ENCODE results near the gene CLIC1. TPM values are rescaled to one million over a fixed set of nuclear protein-coding genes. Genes with fewer than 3 reads are reported as not detected.
A peak's percentile ranks its signal among the peaks of the same experiment; 100 is the strongest.

The CLIC1 gene
- total and polyA plus RNA-seq, 2 experiments from 2014 or later: 576 to 784 TPM

DNA sequence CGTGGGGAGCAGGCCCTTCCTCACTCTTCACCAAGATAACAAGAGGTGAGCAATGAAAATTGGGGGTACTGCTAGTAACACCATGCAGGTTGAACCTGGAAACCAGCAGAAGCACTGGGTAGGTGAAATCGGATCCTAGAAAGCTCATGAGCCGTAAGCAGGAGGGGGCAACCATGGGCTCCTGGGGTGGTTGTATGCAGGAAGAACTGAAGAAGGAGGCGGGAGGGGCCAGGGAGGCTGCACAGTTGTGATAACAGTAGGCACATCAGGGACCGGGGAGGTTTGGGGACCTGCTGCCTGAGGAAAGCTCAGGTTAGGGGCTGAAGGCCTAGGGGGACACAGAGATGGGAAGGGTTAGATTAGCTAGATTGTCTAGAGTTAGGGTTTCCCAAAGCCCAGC is 49.8 kb downstream of the CLIC1 start:
- TF ChIP-seq EZH2 (IDR thresholded peaks at IDR 0.05; ENCODE audit: insufficient read depth, poor library complexity, severe bottlenecking): no peak
- TF ChIP-seq EZH2phosphoT487 (IDR thresholded peaks at IDR 0.05; ENCODE audit: insufficient read depth, low read depth): no peak
- H3K36me3 ChIP-seq (ENCODE audit: low read depth): peaks cover 4% of the 10 kb centered on the region; the same call in 1 of the 2 replicates
- no peak overlapping the region for H3K9ac ChIP-seq
- no peak overlapping the region for H3K27ac ChIP-seq
- H3K9me2 ChIP-seq (ENCODE audit: insufficient read depth): no peaks in the 10 kb centered on the region
- DNase-seq: no peak
- no peaks in the 10 kb centered on the region for H3K79me2 ChIP-seq (ENCODE audit: insufficient read depth)
- no peak overlapping the region for H3K4me2 ChIP-seq (ENCODE audit: unreplicated experiment)
- H3K4me3 ChIP-seq: no peak overlapping the region
- no peaks in the 10 kb centered on the region for H3K9me3 ChIP-seq (ENCODE audit: low read depth)
- peaks cover 4% of the 10 kb centered on the region; the same call in 1 of the 2 replicates for H3K4me1 ChIP-seq (ENCODE audit: insufficient read depth)
- 76 to 84% methylated on average over 5 of the region's 5 CpGs for WGBS, 2 experiments (ENCODE audit: low coverage in 1 of 2, low lambda C conversion rate in 2 of 2, missing lambda C conversion rate in 2 of 2)
- peaks cover 7% of the 10 kb centered on the region; the same call in 1 of the 2 replicates for H3F3A ChIP-seq (ENCODE audit: insufficient read depth)
- in situ Hi-C loops (cut with MboI): no loop called here
- H2AFZ ChIP-seq: no peak overlapping the region
- no peaks in the 10 kb centered on the region for H4K20me1 ChIP-seq (ENCODE audit: insufficient read depth)
- H3K27me3 ChIP-seq (replicated peaks; ENCODE audit: insufficient read depth): no peaks in the 10 kb centered on the region

DNA sequence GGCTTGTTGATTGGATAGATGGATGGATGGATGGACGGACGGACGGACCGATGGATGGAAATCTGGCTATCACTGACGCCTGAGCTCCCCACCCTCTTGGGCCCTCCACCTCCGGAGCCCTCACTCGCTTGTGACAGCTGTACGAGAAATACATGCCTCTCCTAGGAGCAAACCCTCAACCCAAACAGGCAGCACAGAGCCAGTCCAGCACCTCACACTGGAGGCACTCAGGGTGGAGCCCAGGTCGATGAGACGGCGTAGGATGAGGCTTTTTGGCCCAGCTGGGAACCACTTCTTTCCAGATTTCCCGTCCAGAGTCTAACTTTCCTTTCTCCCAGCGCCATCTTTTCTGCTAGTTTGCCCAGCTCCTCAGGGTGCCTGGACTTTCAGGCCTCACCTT is 52.7 kb downstream of the CLIC1 start:
- no peaks in the 10 kb centered on the region for H3K9me3 ChIP-seq (ENCODE audit: low read depth)
- H3K4me1 ChIP-seq (ENCODE audit: insufficient read depth): peaks cover 9% of the 10 kb centered on the region; the same call in 1 of the 2 replicates
- H3K4me2 ChIP-seq (ENCODE audit: unreplicated experiment): no peak overlapping the region
- H3K79me2 ChIP-seq (ENCODE audit: insufficient read depth): no peaks in the 10 kb centered on the region
- TF ChIP-seq EZH2 (IDR thresholded peaks at IDR 0.05; ENCODE audit: insufficient read depth, poor library complexity, severe bottlenecking) (no peak), EZH2phosphoT487 (IDR thresholded peaks at IDR 0.05; ENCODE audit: insufficient read depth, low read depth) (no peak)
- in situ Hi-C loops (cut with MboI): no loop called here
- H3K36me3 ChIP-seq (ENCODE audit: low read depth): peaks cover 4% of the 10 kb centered on the region; the same call in 1 of the 2 replicates
- H3K4me3 ChIP-seq: no peak overlapping the region
- H3K9me2 ChIP-seq (ENCODE audit: insufficient read depth): no peaks in the 10 kb centered on the region
- H2AFZ ChIP-seq: no peak overlapping the region
- H3K9ac ChIP-seq: no peak overlapping the region
- no peak overlapping the region for H3K27ac ChIP-seq
- H3F3A ChIP-seq (ENCODE audit: insufficient read depth): peaks cover 14% of the 10 kb centered on the region; the same call in 1 of the 2 replicates
- no peaks in the 10 kb centered on the region for H4K20me1 ChIP-seq (ENCODE audit: insufficient read depth)
- 94 to 95% methylated on average over 9 to 13 of the region's 13 CpGs for WGBS, 2 experiments (ENCODE audit: low coverage in 1 of 2, low lambda C conversion rate in 2 of 2, missing lambda C conversion rate in 2 of 2)
- no peaks in the 10 kb centered on the region for H3K27me3 ChIP-seq (replicated peaks; ENCODE audit: insufficient read depth)
- DNase-seq: no peak

DNA sequence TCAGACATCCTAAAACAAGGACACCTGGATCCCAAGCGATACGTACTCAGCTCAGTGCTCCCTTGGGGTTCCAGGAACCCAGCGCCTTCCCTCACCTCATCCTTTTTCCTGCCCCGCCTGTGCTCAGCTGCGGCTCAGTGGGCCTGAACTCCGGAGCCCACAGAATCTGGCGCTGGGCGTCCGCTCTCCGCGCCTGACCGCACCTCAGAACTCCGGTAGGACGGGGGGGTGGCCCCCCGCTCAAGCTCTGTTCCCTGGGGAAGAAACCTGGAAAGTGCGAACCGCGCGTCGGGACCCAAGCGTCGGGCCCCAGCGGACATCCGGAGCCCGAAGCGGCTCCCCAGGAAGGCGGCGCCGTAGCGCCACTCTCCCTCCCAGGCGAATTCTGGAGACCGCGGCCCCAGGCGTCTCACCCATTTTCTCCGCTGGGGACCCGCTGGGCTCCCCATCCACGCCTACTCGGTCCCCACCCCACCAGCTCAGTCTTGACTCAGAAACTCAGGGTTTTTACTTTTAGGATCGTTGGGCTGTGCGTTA is 55.1 kb downstream of the CLIC1 start:
- peak overlapping the region; percentile 91 for H3K4me2 ChIP-seq (ENCODE audit: unreplicated experiment)
- 2% methylated on average over 38 of the region's 40 CpGs for WGBS, 2 experiments (ENCODE audit: low coverage in 1 of 2, low lambda C conversion rate in 2 of 2, missing lambda C conversion rate in 2 of 2)
- peak overlapping the region; percentile 93 for H2AFZ ChIP-seq
- H3K36me3 ChIP-seq (ENCODE audit: low read depth): no peaks in the 10 kb centered on the region; the same call in 1 of the 2 replicates
- DNase-seq: peak; percentile 79
- peak overlapping the region; percentile 79 for H3K4me3 ChIP-seq
- H3K4me1 ChIP-seq (ENCODE audit: insufficient read depth): peaks cover 9% of the 10 kb centered on the region; the same call in 1 of the 2 replicates
- H3K9me2 ChIP-seq (ENCODE audit: insufficient read depth): no peaks in the 10 kb centered on the region
- H4K20me1 ChIP-seq (ENCODE audit: insufficient read depth): no peaks in the 10 kb centered on the region
- H3K9ac ChIP-seq: peak overlapping the region; percentile 79
- peaks cover 29% of the 10 kb centered on the region for H3F3A ChIP-seq (ENCODE audit: insufficient read depth)
- in situ Hi-C loops (cut with MboI): no loop called here
- H3K9me3 ChIP-seq (ENCODE audit: low read depth): no peaks in the 10 kb centered on the region
- H3K27ac ChIP-seq: peak overlapping the region; percentile 69
- no peaks in the 10 kb centered on the region for H3K79me2 ChIP-seq (ENCODE audit: insufficient read depth)
- no peak for TF ChIP-seq EZH2phosphoT487 (IDR thresholded peaks at IDR 0.05; ENCODE audit: insufficient read depth, low read depth)
- TF ChIP-seq EZH2 (IDR thresholded peaks at IDR 0.05; ENCODE audit: insufficient read depth, poor library complexity, severe bottlenecking): no peak
- no peaks in the 10 kb centered on the region for H3K27me3 ChIP-seq (replicated peaks; ENCODE audit: insufficient read depth)

Small RNA genes within 50 kb of the gene (microRNA-seq; reads per million reads assigned to microRNA genes)
- gene MIR4646 (ENCODE audit: borderline number of aligned reads): not detected

Small RNA genes within 50 kb of the gene (small RNA-seq; reads per million reads assigned to genes)
- gene LY6G6D (ENCODE audit: low read depth, low replicate concordance) (not detected), gene MIR4646 (ENCODE audit: low read depth, low replicate concordance) (not detected), gene MSH5-SAPCD1 (ENCODE audit: low read depth, low replicate concordance) (not detected), gene RF00019 (ENCODE audit: low read depth, low replicate concordance) (not detected), gene RNU6-850P (ENCODE audit: low read depth, low replicate concordance) (not detected), gene SAPCD1 (ENCODE audit: low read depth, low replicate concordance) (not detected)

Other genes with a start within 250 kb of the CLIC1 start
Only the 30 nearest of the 43 such genes appear.
- not detected in 2 replicates for gene TNF, start 161.0 kb downstream of the CLIC1 start, total RNA-seq (2014; rRNA removed; shearing (Covaris generic))
- 0.11 TPM in 1 of 2 replicates, not detected in the other for gene TNF, start 161.0 kb downstream of the CLIC1 start, polyA plus RNA-seq (2016; fragmentation: Nextera tagmentation; extraction: Ambion mirVana)
- not detected in 2 replicates for gene LTB, start 154.1 kb downstream of the CLIC1 start, total RNA-seq (2014; rRNA removed; shearing (Covaris generic))
- 0.23 TPM in 1 of 2 replicates, not detected in the other for gene LTB, start 154.1 kb downstream of the CLIC1 start, polyA plus RNA-seq (2016; fragmentation: Nextera tagmentation; extraction: Ambion mirVana)
- not detected in 2 replicates for gene LST1, start 150.3 kb downstream of the CLIC1 start, total RNA-seq (2014; rRNA removed; shearing (Covaris generic))
- gene LST1, start 150.3 kb downstream of the CLIC1 start, polyA plus RNA-seq (2016; fragmentation: Nextera tagmentation; extraction: Ambion mirVana): not detected in 2 replicates
- gene NCR3, start 143.5 kb downstream of the CLIC1 start, total RNA-seq (2014; rRNA removed; shearing (Covaris generic)): not detected in 2 replicates
- gene NCR3, start 143.5 kb downstream of the CLIC1 start, polyA plus RNA-seq (2016; fragmentation: Nextera tagmentation; extraction: Ambion mirVana): not detected in 2 replicates
- not detected in 2 replicates for gene AIF1, start 121.3 kb downstream of the CLIC1 start, total RNA-seq (2014; rRNA removed; shearing (Covaris generic))
- not detected in 2 replicates for gene AIF1, start 121.3 kb downstream of the CLIC1 start, polyA plus RNA-seq (2016; fragmentation: Nextera tagmentation; extraction: Ambion mirVana)
- 46.0 and 50.5 TPM in 2 replicates for gene PRRC2A, start 115.8 kb downstream of the CLIC1 start, total RNA-seq (2014; rRNA removed; shearing (Covaris generic))
- gene PRRC2A, start 115.8 kb downstream of the CLIC1 start, polyA plus RNA-seq (2016; fragmentation: Nextera tagmentation; extraction: Ambion mirVana): 42.5 and 47.2 TPM in 2 replicates
- 161 and 198 TPM in 2 replicates for gene BAG6, start 83.9 kb downstream of the CLIC1 start, total RNA-seq (2014; rRNA removed; shearing (Covaris generic))
- 88.2 and 90.8 TPM in 2 replicates for gene BAG6, start 83.9 kb downstream of the CLIC1 start, polyA plus RNA-seq (2016; fragmentation: Nextera tagmentation; extraction: Ambion mirVana)
- gene APOM, start 80.6 kb downstream of the CLIC1 start, total RNA-seq (2014; rRNA removed; shearing (Covaris generic)): 0.76 and 3.3 TPM in 2 replicates
- 5.6 and 5.9 TPM in 2 replicates for gene APOM, start 80.6 kb downstream of the CLIC1 start, polyA plus RNA-seq (2016; fragmentation: Nextera tagmentation; extraction: Ambion mirVana)
- gene C6orf47, start 75.8 kb downstream of the CLIC1 start, total RNA-seq (2014; rRNA removed; shearing (Covaris generic)): 20.3 and 28.5 TPM in 2 replicates
- 19.4 and 19.5 TPM in 2 replicates for gene C6orf47, start 75.8 kb downstream of the CLIC1 start, polyA plus RNA-seq (2016; fragmentation: Nextera tagmentation; extraction: Ambion mirVana)
- gene GPANK1, start 71.5 kb downstream of the CLIC1 start, total RNA-seq (2014; rRNA removed; shearing (Covaris generic)): 10.6 and 11.3 TPM in 2 replicates
- 19.3 and 20.0 TPM in 2 replicates for gene GPANK1, start 71.5 kb downstream of the CLIC1 start, polyA plus RNA-seq (2016; fragmentation: Nextera tagmentation; extraction: Ambion mirVana)
- gene CSNK2B, start 70.5 kb downstream of the CLIC1 start, total RNA-seq (2014; rRNA removed; shearing (Covaris generic)): 186 and 256 TPM in 2 replicates
- gene CSNK2B, start 70.5 kb downstream of the CLIC1 start, polyA plus RNA-seq (2016; fragmentation: Nextera tagmentation; extraction: Ambion mirVana): 224 and 229 TPM in 2 replicates
- gene LY6G5B, start 66.6 kb downstream of the CLIC1 start, total RNA-seq (2014; rRNA removed; shearing (Covaris generic)): 2.7 and 7.5 TPM in 2 replicates
- 3.9 and 5.9 TPM in 2 replicates for gene LY6G5B, start 66.6 kb downstream of the CLIC1 start, polyA plus RNA-seq (2016; fragmentation: Nextera tagmentation; extraction: Ambion mirVana)
- 1.7 TPM in 1 of 2 replicates, not detected in the other for gene LY6G5C, start 55.5 kb downstream of the CLIC1 start, total RNA-seq (2014; rRNA removed; shearing (Covaris generic))
- gene LY6G5C, start 55.5 kb downstream of the CLIC1 start, polyA plus RNA-seq (2016; fragmentation: Nextera tagmentation; extraction: Ambion mirVana): 5.0 and 5.1 TPM in 2 replicates
- 54.0 and 59.9 TPM in 2 replicates for gene ABHD16A, start 33.2 kb downstream of the CLIC1 start, total RNA-seq (2014; rRNA removed; shearing (Covaris generic))
- 48.0 and 48.5 TPM in 2 replicates for gene ABHD16A, start 33.2 kb downstream of the CLIC1 start, polyA plus RNA-seq (2016; fragmentation: Nextera tagmentation; extraction: Ambion mirVana)
- gene LY6G6F, start 29.7 kb downstream of the CLIC1 start, total RNA-seq (2014; rRNA removed; shearing (Covaris generic)): not detected in 2 replicates
- not detected in 2 replicates for gene LY6G6F, start 29.7 kb downstream of the CLIC1 start, polyA plus RNA-seq (2016; fragmentation: Nextera tagmentation; extraction: Ambion mirVana)
- gene LY6G6D, start 21.2 kb downstream of the CLIC1 start, total RNA-seq (2014; rRNA removed; shearing (Covaris generic)): not detected in 2 replicates
- gene LY6G6D, start 21.2 kb downstream of the CLIC1 start, polyA plus RNA-seq (2016; fragmentation: Nextera tagmentation; extraction: Ambion mirVana): not detected in 2 replicates
- gene LY6G6C, start 14.8 kb downstream of the CLIC1 start, total RNA-seq (2014; rRNA removed; shearing (Covaris generic)): not detected in 2 replicates
- not detected in 2 replicates for gene LY6G6C, start 14.8 kb downstream of the CLIC1 start, polyA plus RNA-seq (2016; fragmentation: Nextera tagmentation; extraction: Ambion mirVana)
- not detected in 2 replicates for gene MPIG6B, start 13.2 kb downstream of the CLIC1 start, total RNA-seq (2014; rRNA removed; shearing (Covaris generic))
- gene MPIG6B, start 13.2 kb downstream of the CLIC1 start, polyA plus RNA-seq (2016; fragmentation: Nextera tagmentation; extraction: Ambion mirVana): not detected in 2 replicates
- 76.6 and 93.3 TPM in 2 replicates for gene DDAH2, start 7.2 kb downstream of the CLIC1 start, total RNA-seq (2014; rRNA removed; shearing (Covaris generic))
- gene DDAH2, start 7.2 kb downstream of the CLIC1 start, polyA plus RNA-seq (2016; fragmentation: Nextera tagmentation; extraction: Ambion mirVana): 77.7 and 90.2 TPM in 2 replicates
- 4.3 and 7.1 TPM in 2 replicates for gene MSH5, start 3.5 kb upstream of the CLIC1 start, total RNA-seq (2014; rRNA removed; shearing (Covaris generic))
- gene MSH5, start 3.5 kb upstream of the CLIC1 start, polyA plus RNA-seq (2016; fragmentation: Nextera tagmentation; extraction: Ambion mirVana): 2.0 and 2.9 TPM in 2 replicates
- 2.5 TPM in 1 of 2 replicates, not detected in the other for gene SAPCD1, start 26.1 kb upstream of the CLIC1 start, total RNA-seq (2014; rRNA removed; shearing (Covaris generic))
- 0.85 and 1.3 TPM in 2 replicates for gene SAPCD1, start 26.1 kb upstream of the CLIC1 start, polyA plus RNA-seq (2016; fragmentation: Nextera tagmentation; extraction: Ambion mirVana)
- 0.54 TPM in 1 of 2 replicates, not detected in the other for gene VWA7, start 40.8 kb upstream of the CLIC1 start, total RNA-seq (2014; rRNA removed; shearing (Covaris generic))
- 0.37 and 0.56 TPM in 2 replicates for gene VWA7, start 40.8 kb upstream of the CLIC1 start, polyA plus RNA-seq (2016; fragmentation: Nextera tagmentation; extraction: Ambion mirVana)
- 47.6 and 66.4 TPM in 2 replicates for gene VARS1, start 59.2 kb upstream of the CLIC1 start, total RNA-seq (2014; rRNA removed; shearing (Covaris generic))
- 39.1 and 39.8 TPM in 2 replicates for gene VARS1, start 59.2 kb upstream of the CLIC1 start, polyA plus RNA-seq (2016; fragmentation: Nextera tagmentation; extraction: Ambion mirVana)
- 32.5 and 40.3 TPM in 2 replicates for gene LSM2, start 70.4 kb upstream of the CLIC1 start, total RNA-seq (2014; rRNA removed; shearing (Covaris generic))
- gene LSM2, start 70.4 kb upstream of the CLIC1 start, polyA plus RNA-seq (2016; fragmentation: Nextera tagmentation; extraction: Ambion mirVana): 48.4 and 52.3 TPM in 2 replicates
- gene HSPA1L, start 78.8 kb upstream of the CLIC1 start, total RNA-seq (2014; rRNA removed; shearing (Covaris generic)): 1.3 and 1.7 TPM in 2 replicates
- 0.85 and 0.91 TPM in 2 replicates for gene HSPA1L, start 78.8 kb upstream of the CLIC1 start, polyA plus RNA-seq (2016; fragmentation: Nextera tagmentation; extraction: Ambion mirVana)
- 86.1 and 107 TPM in 2 replicates for gene HSPA1A, start 79.0 kb upstream of the CLIC1 start, total RNA-seq (2014; rRNA removed; shearing (Covaris generic))
- 67.5 and 76.3 TPM in 2 replicates for gene HSPA1A, start 79.0 kb upstream of the CLIC1 start, polyA plus RNA-seq (2016; fragmentation: Nextera tagmentation; extraction: Ambion mirVana)
- 104 and 124 TPM in 2 replicates for gene HSPA1B, start 91.2 kb upstream of the CLIC1 start, total RNA-seq (2014; rRNA removed; shearing (Covaris generic))
- gene HSPA1B, start 91.2 kb upstream of the CLIC1 start, polyA plus RNA-seq (2016; fragmentation: Nextera tagmentation; extraction: Ambion mirVana): 58.0 and 61.3 TPM in 2 replicates
- gene NEU1, start 126.3 kb upstream of the CLIC1 start, total RNA-seq (2014; rRNA removed; shearing (Covaris generic)): 38.3 and 40.2 TPM in 2 replicates
- gene NEU1, start 126.3 kb upstream of the CLIC1 start, polyA plus RNA-seq (2016; fragmentation: Nextera tagmentation; extraction: Ambion mirVana): 27.8 TPM in 2 replicates
- not detected in 2 replicates for gene SLC44A4, start 142.5 kb upstream of the CLIC1 start, total RNA-seq (2014; rRNA removed; shearing (Covaris generic))
- gene SLC44A4, start 142.5 kb upstream of the CLIC1 start, polyA plus RNA-seq (2016; fragmentation: Nextera tagmentation; extraction: Ambion mirVana): not detected in 2 replicates
- 40.2 and 41.5 TPM in 2 replicates for gene EHMT2, start 161.2 kb upstream of the CLIC1 start, total RNA-seq (2014; rRNA removed; shearing (Covaris generic))
- gene EHMT2, start 161.2 kb upstream of the CLIC1 start, polyA plus RNA-seq (2016; fragmentation: Nextera tagmentation; extraction: Ambion mirVana): 26.5 and 27.5 TPM in 2 replicates